DMS153 treated with DMSO at 0.1 percent for 48 hours (cell line): Measurements from ENCODE around the gene TMEM119.
"Not testable (repeated sequence)": the region's sequence is repeated elsewhere in the genome, so short reads cannot be mapped to it uniquely, and the experiment has no call there.

Experiments
- DNase-seq: peaks from one replicate; lab custom pipeline; 2025; ENCODE audit not compliant: unreplicated experiment; lab: John Stamatoyannopoulos, UW

TMEM119 gene

GRCh38 chr12:108567406-108568337 is 30.2 kb downstream of the TMEM119 start:
- DNase-seq: no peak

- DNase-seq: no peak
These were observed 31.4 kb downstream of the TMEM119 start for GRCh38 chr12:108566452-108566851.

DNA sequence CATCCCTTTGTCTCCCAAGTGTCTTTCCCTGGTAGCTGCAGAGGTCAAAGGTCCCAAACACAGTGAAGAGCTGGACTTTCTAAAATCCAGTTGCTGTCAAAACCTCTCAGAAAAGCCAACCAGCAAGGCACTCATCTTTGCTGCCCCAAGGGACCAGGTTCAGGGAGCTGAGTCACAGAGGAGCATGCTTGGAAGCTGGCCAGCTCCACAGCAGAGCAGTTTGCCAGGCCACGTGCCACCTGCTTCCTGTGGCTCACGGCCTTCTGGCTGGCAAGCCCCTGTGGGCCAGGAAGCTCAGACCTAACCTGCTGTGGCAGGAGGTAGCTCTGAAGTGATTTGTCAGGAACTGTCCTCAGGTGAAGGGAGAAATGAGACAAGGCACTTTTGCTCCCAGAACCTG is 31.9 kb downstream of the TMEM119 start:
- peak; percentile 95 for DNase-seq

DNA sequence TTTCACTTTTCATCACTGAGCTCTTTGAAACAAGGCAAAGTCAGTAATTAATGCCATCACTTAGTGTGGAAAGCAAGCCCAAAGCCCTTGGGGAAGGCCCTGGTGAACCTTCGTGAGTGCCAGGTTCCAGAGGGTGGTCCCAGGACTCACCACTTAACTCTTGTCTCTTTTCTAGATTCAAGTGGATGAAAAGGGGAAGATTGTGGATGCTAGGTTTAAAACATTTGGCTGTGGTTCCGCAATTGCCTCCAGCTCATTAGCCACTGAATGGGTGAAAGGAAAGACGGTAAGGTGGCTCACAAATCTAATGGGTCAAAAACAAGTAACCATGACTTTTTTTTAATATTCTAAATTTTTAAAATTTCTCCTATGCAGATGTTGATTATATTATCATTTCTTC is 32.7 kb downstream of the TMEM119 start:
- DNase-seq: no peak

- DNase-seq: no peak
These were observed 33.2 kb downstream of the TMEM119 start for GRCh38 chr12:108564724-108565123.

DNA sequence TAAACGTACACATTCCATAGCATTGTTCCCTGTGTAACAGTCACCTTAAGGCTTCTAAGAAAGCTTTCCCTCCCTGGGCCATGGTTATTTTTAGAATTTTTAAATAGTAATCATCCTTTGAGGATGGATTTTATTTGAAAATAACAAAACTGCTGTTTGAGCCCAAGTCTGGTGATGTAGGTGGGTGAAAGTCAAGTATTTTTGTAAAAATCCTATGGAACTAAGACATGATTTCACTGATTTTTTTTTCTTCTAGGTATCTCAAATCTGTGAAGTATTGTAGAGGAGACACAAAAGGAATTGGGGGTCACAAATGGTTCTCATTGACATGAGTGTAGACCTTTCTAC is 34.1 kb downstream of the TMEM119 start:
- no peak for DNase-seq

DNA sequence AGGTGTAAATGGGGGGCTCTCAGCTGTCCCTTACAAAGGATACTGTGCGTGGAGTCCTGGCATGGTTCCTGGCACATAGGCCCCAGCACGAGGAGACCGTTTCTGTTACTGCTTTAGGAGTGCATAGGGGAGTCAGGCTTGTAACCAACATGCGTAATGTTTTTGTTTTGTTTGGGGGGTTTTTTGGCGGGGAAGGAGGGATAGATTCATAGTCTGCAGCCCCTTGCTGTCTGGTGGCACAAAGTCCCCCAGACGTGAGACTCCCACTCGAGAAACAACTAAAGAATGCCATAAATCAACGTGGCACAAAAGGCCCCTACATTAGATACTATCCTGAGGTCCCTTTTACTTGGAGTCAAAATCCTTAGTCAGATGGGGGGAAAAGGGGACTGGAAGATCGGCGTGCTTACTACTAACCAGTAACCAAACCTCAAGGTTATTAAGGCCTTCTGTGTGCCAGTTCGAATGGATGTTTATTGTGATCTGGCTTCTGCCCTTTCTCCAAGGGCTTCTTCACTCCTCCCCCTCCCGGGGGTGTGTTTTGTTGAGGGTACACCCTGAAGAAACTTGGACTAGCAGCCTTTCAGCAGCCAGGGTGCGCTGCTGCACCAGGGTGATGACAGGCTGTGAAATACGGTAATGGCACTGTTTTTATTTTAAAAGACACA is 34.6 kb downstream of the TMEM119 start:
- DNase-seq: peak; percentile 73

DNA sequence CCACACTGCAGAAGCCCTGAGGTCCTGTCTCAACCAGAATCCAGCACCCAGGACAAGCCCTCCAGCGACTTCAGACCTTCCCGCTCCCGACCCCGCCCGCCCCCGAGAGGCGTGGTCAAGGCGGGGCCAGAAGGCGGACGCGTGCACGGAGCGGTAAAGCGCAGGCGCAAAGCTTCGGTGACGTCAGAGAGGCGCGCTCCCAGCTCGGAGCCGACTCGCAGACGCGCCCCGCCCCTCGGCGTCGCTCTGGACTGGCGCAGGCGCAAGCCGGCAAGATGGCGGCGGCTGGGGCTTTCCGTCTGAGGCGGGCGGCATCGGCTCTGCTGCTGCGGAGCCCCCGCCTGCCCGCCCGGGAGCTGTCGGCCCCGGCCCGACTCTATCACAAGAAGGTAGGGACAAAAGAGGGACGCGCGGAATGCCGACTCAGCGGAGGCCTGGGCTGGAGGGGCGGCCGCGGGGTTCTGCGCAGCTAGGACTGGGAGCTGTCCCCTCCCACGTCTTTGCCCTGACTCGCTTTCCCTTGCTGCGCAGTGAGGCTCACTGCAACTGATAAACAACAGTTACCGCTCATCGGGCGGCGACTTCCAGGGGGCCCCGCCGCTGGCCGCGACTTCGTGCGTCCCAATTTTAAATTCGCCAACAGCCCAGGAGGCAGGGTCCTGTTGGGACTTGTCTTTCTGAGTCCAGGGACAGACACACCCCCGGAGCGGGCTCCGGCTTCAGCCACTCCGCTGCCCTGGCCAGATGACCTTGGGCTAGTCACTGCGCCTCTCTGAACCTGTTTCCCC is 35.3 kb downstream of the TMEM119 start, which contains the start of gene ISCU:
TSS of gene ISCU (plus strand) at position 249 of the 788 bp plus-strand sequence. CDS start at position 276, 27 bp downstream.
- peak; percentile 95 for DNase-seq

- no peak for DNase-seq
These were observed 36.0 kb downstream of the TMEM119 start for GRCh38 chr12:108561852-108562347.

GRCh38 chr12:108560752-108561719 is 36.8 kb downstream of the TMEM119 start, which contains the start of gene SART3:
TSS of gene SART3 (minus strand) at chr12:108561173. CDS start at chr12:108561154, 19 bp downstream.
- peak; percentile 86 for DNase-seq

DNA sequence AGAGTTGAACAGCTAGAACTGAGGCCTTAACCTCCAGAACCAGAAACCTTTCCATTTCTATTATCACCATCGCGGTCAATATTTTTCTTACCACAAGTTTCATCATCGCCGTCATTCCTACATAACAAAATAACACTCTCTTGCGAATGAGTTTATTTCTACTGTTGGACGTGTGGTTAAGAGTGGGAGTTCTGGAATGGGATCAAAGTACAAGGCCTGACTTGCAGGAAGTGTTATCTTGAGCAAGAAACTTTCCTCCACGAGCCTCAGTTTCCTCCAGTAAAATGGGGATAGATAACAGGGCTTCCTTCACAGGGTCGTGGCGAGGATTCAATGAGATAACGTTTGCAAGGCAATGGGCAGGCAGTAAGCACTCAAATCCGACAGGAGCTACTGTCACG is 37.6 kb downstream of the TMEM119 start:
- no peak for DNase-seq

GRCh38 chr12:108559748-108560147 is 38.1 kb downstream of the TMEM119 start:
- DNase-seq: no peak

GRCh38 chr12:108559007-108559655 is 38.8 kb downstream of the TMEM119 start:
- no peak for DNase-seq

DNA sequence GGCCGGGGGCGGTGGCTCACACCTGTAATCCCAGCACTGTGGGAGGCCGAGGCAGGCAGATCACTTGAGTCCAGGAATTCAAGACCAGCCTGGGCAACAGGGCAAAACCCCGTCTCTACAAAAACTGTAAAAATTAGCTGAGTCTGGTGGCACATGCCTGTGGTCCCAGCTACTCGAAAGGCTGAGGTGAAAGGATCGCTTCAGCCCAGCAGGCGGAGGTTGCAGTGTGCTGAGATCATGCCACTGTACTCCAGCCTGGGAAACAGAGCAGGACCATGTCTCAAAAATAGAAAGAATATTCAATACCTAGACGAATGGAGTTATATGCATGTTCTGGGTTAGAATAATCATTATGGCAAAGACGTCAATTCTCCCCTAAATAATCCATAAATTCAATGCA is 42.5 kb downstream of the TMEM119 start:
- DNase-seq: not testable (repeated sequence)

GRCh38 chr12:108553799-108554198 is 44.1 kb downstream of the TMEM119 start:
- no peak for DNase-seq

DNA sequence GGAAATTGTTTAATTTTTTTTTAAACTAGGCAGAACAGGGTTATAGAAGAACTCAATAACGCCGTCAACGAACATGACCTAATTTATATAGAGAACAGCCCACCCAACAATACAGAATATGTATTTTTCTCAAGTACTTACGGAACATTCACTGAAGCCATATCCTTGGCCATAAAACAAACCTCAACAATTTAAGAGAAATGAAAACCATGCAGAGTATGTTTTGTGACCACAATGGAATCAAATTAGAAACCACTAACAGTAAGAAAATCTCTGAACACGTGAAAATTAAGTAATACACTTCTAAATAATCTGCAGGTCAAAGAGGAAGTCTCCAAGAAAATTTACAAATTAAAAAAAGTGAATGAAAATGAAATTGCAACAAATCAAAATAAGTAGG is 46.3 kb downstream of the TMEM119 start:
- DNase-seq: no peak

DNA sequence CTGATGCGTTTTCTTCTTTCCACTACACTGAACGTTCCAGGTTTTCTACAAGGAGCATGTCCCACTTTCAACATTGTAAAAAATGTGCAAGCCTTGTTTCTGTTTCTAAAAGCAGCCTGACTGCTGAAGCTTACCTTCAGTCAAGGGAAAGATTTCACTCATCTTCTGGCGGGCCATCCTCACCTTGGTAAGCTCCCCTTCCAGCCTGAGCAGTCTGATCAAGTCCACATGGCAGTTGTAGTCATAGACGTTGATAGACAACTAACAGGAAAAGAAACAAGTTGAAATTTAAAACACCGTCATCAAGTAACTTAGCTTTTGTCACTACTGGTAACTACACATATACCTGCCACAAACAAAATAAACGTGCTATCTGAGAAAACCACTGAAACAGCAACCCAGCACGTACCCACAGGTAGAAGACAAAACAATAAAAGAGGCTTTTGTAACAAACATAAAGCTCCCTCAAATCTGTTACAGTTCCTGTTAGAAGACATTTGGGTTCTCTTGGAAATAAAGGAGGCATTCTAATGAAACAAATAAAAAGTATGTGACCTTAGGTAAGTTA is 48.8 kb downstream of the TMEM119 start:
- DNase-seq: no peak

GRCh38 chr12:108547686-108548085 is 50.2 kb downstream of the TMEM119 start:
- no peak for DNase-seq

DNA sequence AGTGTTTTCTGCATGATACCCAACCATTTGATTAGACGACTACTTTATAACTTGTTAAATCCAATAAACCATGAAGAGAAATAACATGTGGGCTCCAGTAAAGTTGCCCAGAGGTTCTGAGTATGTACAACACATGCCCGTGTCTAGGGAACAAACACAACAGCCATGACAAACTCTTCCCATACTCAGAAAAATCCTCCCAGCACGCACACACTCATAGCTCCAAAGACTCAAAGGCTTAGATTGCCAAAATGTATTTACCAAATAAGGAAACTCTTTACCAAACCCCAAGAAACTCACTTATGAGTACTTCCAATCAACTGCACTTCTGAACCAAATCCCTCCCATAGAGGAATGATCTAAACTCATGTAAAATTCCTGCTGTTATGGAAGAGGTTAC is 54.2 kb downstream of the TMEM119 start:
- no peak for DNase-seq
